ENCODE results near the gene RFFL.

RFFL gene

GRCh38 chr17:35074711-35075707 is 11.5 kb upstream of the RFFL start:
- no peak for DNase-seq (ENCODE audit: low read depth in 1 of 2, low spot score in 1 of 2)
- no peak for TF ChIP-seq JUND (IDR thresholded peaks at IDR 0.05; ENCODE audit: low read depth)
- in situ Hi-C loops (cut with HindIII; ENCODE audit: low pct_unique_long_range_greater_than_20kb, low sequenced_read_pairs) = no loop called here

- DNase-seq (ENCODE audit: low read depth in 1 of 2, low spot score in 1 of 2) = peak in 1 of 2 experiments; percentile 6
- no peak for TF ChIP-seq JUND (IDR thresholded peaks at IDR 0.05; ENCODE audit: low read depth)
- in situ Hi-C loops (cut with HindIII; ENCODE audit: low pct_unique_long_range_greater_than_20kb, low sequenced_read_pairs) = no loop called here
Observed at GRCh38 chr17:35073991-35074627, 10.6 kb upstream of the RFFL start.

GRCh38 chr17:35073183-35073790 is 9.8 kb upstream of the RFFL start:
- no peak for DNase-seq (ENCODE audit: low read depth in 1 of 2, low spot score in 1 of 2)
- TF ChIP-seq JUND (IDR thresholded peaks at IDR 0.05; ENCODE audit: low read depth) = no peak
- in situ Hi-C loops (cut with HindIII; ENCODE audit: low pct_unique_long_range_greater_than_20kb, low sequenced_read_pairs) = no loop called here

GRCh38 chr17:35069311-35069710 is 5.8 kb upstream of the RFFL start:
- no peak for DNase-seq (ENCODE audit: low read depth in 1 of 2, low spot score in 1 of 2)
- TF ChIP-seq JUND (IDR thresholded peaks at IDR 0.05; ENCODE audit: low read depth) = no peak
- in situ Hi-C loops (cut with HindIII; ENCODE audit: low pct_unique_long_range_greater_than_20kb, low sequenced_read_pairs) = no loop called here

- no peak for DNase-seq (ENCODE audit: low read depth in 1 of 2, low spot score in 1 of 2)
- TF ChIP-seq JUND (IDR thresholded peaks at IDR 0.05; ENCODE audit: low read depth) = no peak
- in situ Hi-C loops (cut with HindIII; ENCODE audit: low pct_unique_long_range_greater_than_20kb, low sequenced_read_pairs) = no loop called here
Observed at GRCh38 chr17:35068249-35068648, 4.7 kb upstream of the RFFL start.

- in situ Hi-C loops (cut with HindIII; ENCODE audit: low pct_unique_long_range_greater_than_20kb, low sequenced_read_pairs) = no loop called here
- DNase-seq (ENCODE audit: low read depth in 1 of 2, low spot score in 1 of 2) = no peak
Observed at GRCh38 chr17:35065880-35066279, 2.4 kb upstream of the RFFL start.

GRCh38 chr17:35064516-35065215 is 1.2 kb upstream of the RFFL start:
- in situ Hi-C loops (cut with HindIII; ENCODE audit: low pct_unique_long_range_greater_than_20kb, low sequenced_read_pairs) = no loop called here
- TF ChIP-seq JUND (IDR thresholded peaks at IDR 0.05; ENCODE audit: low read depth) = no peak
- DNase-seq (ENCODE audit: low read depth in 1 of 2, low spot score in 1 of 2) = no peak

More at GRCh38 chr17:35065880-35066279, 2.4 kb upstream of the RFFL start:
- no peak for TF ChIP-seq JUND (IDR thresholded peaks at IDR 0.05; ENCODE audit: low read depth)

GRCh38 chr17:35062308-35062707 is 1.2 kb downstream of the RFFL start:
- no peak for DNase-seq (ENCODE audit: low read depth in 1 of 2, low spot score in 1 of 2)
- TF ChIP-seq JUND (IDR thresholded peaks at IDR 0.05; ENCODE audit: low read depth) = no peak
- in situ Hi-C loops (cut with HindIII; ENCODE audit: low pct_unique_long_range_greater_than_20kb, low sequenced_read_pairs) = no loop called here

GRCh38 chr17:35057332-35057915 is 6.1 kb downstream of the RFFL start:
- in situ Hi-C loops (cut with HindIII; ENCODE audit: low pct_unique_long_range_greater_than_20kb, low sequenced_read_pairs) = no loop called here
- no peak for TF ChIP-seq JUND (IDR thresholded peaks at IDR 0.05; ENCODE audit: low read depth)
- peak in 1 of 2 experiments; percentile 57 for DNase-seq (ENCODE audit: low read depth in 1 of 2, low spot score in 1 of 2)

- no peak for DNase-seq (ENCODE audit: low read depth in 1 of 2, low spot score in 1 of 2)
- in situ Hi-C loops (cut with HindIII; ENCODE audit: low pct_unique_long_range_greater_than_20kb, low sequenced_read_pairs) = no loop called here
- TF ChIP-seq JUND (IDR thresholded peaks at IDR 0.05; ENCODE audit: low read depth) = no peak
Observed at GRCh38 chr17:35056013-35056412, 7.5 kb downstream of the RFFL start.

- in situ Hi-C loops (cut with HindIII; ENCODE audit: low pct_unique_long_range_greater_than_20kb, low sequenced_read_pairs) = no loop called here
- no peak for TF ChIP-seq JUND (IDR thresholded peaks at IDR 0.05; ENCODE audit: low read depth)
- DNase-seq (ENCODE audit: low read depth in 1 of 2, low spot score in 1 of 2) = no peak
Observed at GRCh38 chr17:35053204-35053603, 10.3 kb downstream of the RFFL start.

- no peak for DNase-seq (ENCODE audit: low read depth in 1 of 2, low spot score in 1 of 2)
- in situ Hi-C loops (cut with HindIII; ENCODE audit: low pct_unique_long_range_greater_than_20kb, low sequenced_read_pairs) = no loop called here
- no peak for TF ChIP-seq JUND (IDR thresholded peaks at IDR 0.05; ENCODE audit: low read depth)
Observed at GRCh38 chr17:35052780-35053179, 10.7 kb downstream of the RFFL start.

Data from T47D (cell line).